Calu3 (cell line): ENCODE results near the gene PLA2G7. TPM values are rescaled to one million over a fixed set of nuclear protein-coding genes. Genes with fewer than 3 reads are reported as not detected.
A peak's percentile ranks its signal among the peaks of the same experiment; 100 is the strongest.

Experiments used
- BruUV-seq: library from RNA; stranded (reverse); fragments of 400-500 nt; replicated peaks from 2 replicates; lab custom pipeline; 2021; lab: Mats Ljungman, UMichigan
- CTCF ChIA-PET: fragments of 300-600 bp; sonication (Branson Sonifier 250); formaldehyde crosslinking; loops from one replicate; lab custom pipeline; 2022; ENCODE audit warnings: antibody characterized with exemption; lab: Charles Lee
- DNase-seq: peaks from one replicate; pipeline ENCODE4 v3.0.0; 2022
- H3K27ac Mint-ChIP-seq: one replicate; pipeline ENCODE4 v1.8.0; 2022; ENCODE audit warnings: mixed read lengths; ENCODE audit not compliant: unreplicated experiment
- H3K27me3 Mint-ChIP-seq: one replicate; pipeline ENCODE4 v1.8.0; 2022; ENCODE audit warnings: mixed read lengths; ENCODE audit not compliant: unreplicated experiment
- H3K36me3 Mint-ChIP-seq: one replicate; pipeline ENCODE4 v1.8.0; 2022; ENCODE audit warnings: mild to moderate bottlenecking, moderate library complexity, mixed read lengths; ENCODE audit not compliant: insufficient read depth, unreplicated experiment
- H3K4me1 Mint-ChIP-seq: one replicate; pipeline ENCODE4 v1.8.0; 2022; ENCODE audit warnings: mild to moderate bottlenecking, low read depth, mixed read lengths; ENCODE audit not compliant: unreplicated experiment
- H3K4me3 Mint-ChIP-seq: one replicate; pipeline ENCODE4 v1.8.0; 2022; ENCODE audit warnings: mild to moderate bottlenecking, low read depth, moderate library complexity, mixed read lengths; ENCODE audit not compliant: unreplicated experiment
- H3K9me3 Mint-ChIP-seq: one replicate; pipeline ENCODE4 v1.8.0; 2022; ENCODE audit warnings: low read depth, mixed read lengths; ENCODE audit not compliant: unreplicated experiment
- intact Hi-C: fragments of 100-400 bp; cut with micrococcal nuclease; formaldehyde crosslinking; loops from one replicate; pipeline ENCODE4 v1.10.0; 2022; ENCODE audit not compliant: unreplicated experiment
- total RNA-seq: library from RNA; stranded (reverse); gene quantifications from 2 replicates; pipeline ENCODE4 v1.2.3, GENCODE V29; 2022
- TF ChIP-seq, protein P1 (sequence below): fragments of 200-600 bp; IDR thresholded peaks from one replicate; pipeline ENCODE4 v1.8.0; 2022; ENCODE audit warnings: antibody characterized with exemption; ENCODE audit not compliant: unreplicated experiment

PLA2G7 gene
- total RNA-seq, 1 experiment from 2014 or later = 1.9 TPM

DNA sequence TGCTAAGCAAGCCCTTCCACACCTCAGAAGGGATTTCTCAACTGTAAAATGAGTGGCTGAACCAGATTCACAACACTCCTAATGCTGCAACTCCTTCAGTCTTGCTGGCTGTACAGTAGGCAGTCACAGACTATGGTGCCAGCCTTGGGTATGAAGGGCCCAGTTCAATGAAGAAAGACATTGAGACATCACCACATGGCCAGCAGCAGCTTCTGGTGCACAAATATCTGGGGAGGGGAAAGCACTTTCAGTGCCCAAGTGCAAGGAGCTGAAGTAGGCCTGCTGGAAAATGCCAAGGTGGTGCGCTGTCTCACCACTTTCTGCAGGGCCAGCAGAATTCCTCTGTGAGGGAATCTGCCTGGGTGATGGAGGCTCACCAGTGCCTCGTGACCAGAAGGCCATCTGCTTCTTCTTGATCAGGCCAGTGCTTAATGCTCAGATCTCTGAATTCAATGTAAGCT lies 1.8 kb downstream of the PLA2G7 start:
- Mint-ChIP-seq H3K27me3 (no peaks in the 10 kb centered on the region), H3K4me1 (peaks cover 37% of the 10 kb centered on the region), H3K9me3 (no peaks in the 10 kb centered on the region), H3K4me3 (no peak overlapping the region), H3K36me3 (peaks cover 18% of the 10 kb centered on the region), H3K27ac (peak overlapping the region; percentile 22)
- no peak for DNase-seq
- TF ChIP-seq, protein P1, sequence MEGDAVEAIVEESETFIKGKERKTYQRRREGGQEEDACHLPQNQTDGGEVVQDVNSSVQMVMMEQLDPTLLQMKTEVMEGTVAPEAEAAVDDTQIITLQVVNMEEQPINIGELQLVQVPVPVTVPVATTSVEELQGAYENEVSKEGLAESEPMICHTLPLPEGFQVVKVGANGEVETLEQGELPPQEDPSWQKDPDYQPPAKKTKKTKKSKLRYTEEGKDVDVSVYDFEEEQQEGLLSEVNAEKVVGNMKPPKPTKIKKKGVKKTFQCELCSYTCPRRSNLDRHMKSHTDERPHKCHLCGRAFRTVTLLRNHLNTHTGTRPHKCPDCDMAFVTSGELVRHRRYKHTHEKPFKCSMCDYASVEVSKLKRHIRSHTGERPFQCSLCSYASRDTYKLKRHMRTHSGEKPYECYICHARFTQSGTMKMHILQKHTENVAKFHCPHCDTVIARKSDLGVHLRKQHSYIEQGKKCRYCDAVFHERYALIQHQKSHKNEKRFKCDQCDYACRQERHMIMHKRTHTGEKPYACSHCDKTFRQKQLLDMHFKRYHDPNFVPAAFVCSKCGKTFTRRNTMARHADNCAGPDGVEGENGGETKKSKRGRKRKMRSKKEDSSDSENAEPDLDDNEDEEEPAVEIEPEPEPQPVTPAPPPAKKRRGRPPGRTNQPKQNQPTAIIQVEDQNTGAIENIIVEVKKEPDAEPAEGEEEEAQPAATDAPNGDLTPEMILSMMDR = no peak
- intact Hi-C loops = no loop called here
- CTCF ChIA-PET = interaction anchor here (0.6 to 1.0 kb wide), 4 partner anchors 14 to 257 kb away, joined by 3 to 5 read pairs (median 4); no protein-coding TSS in a partner anchor
- BruUV-seq = no TSS peak

DNA sequence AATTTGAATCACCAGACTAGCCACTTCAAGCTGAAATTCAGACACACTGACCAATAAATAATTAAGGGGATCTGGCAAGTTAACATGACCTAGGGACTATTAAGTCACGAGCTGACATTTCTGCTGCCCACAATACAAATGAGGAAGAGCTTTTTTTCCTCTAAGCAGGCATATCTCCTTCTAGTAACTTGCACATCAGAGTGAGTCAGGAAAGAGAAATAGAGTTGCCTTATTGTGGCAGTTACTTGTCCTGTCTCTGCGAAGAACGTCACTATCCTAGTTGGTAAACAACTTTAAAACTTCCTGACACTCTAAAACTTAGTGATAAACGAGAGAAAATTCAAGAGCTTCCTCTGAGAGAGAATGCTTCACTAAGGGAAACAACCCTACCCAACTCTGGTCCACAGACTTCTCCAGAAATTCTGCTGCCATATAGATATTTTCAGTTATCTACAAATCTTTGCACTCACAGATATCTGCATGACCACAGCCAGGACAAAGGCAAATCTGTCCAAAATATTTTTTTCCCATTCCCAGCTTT lies 4.2 kb downstream of the PLA2G7 start:
- intact Hi-C loops = no loop called here
- no peaks in the 10 kb centered on the region for H3K9me3 Mint-ChIP-seq
- H3K4me3 Mint-ChIP-seq = no peak overlapping the region
- CTCF ChIA-PET = no interaction called here
- no peak for DNase-seq
- H3K27ac Mint-ChIP-seq = no peak overlapping the region
- TF ChIP-seq, protein P1 = no peak
- BruUV-seq = no TSS peak
- H3K27me3 Mint-ChIP-seq = no peaks in the 10 kb centered on the region
- H3K36me3 Mint-ChIP-seq = peaks cover 18% of the 10 kb centered on the region
- peaks cover 17% of the 10 kb centered on the region for H3K4me1 Mint-ChIP-seq

DNA sequence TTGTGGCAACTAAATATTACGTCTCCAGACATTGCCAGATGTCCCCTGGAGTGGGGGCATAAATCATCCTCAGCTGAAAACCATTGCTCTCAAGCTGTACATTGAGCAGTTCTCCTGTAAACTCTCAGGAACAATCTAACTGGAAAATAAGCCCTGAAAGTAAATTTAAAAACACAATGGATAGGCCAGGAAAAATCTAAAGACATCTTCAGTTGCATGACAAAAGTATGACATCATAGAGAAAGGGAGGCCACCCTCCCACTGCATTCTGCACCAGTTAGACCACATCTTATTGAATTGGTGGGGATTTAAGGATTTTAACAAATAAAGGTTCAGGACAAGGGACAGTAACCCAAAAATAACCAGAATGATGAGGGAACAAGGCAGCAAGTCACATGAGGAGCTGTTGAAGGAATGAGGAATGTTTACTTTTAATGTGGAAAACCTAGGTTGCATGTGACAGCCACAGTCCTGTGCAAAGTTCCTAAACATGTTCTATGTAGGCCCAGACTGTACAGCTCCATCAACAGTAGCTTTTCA lies 5.3 kb downstream of the PLA2G7 start:
- no peak overlapping the region for H3K4me3 Mint-ChIP-seq
- H3K36me3 Mint-ChIP-seq = peaks cover 9% of the 10 kb centered on the region
- H3K27ac Mint-ChIP-seq = no peak overlapping the region
- TF ChIP-seq, protein P1 = no peak
- peaks cover 17% of the 10 kb centered on the region for H3K4me1 Mint-ChIP-seq
- DNase-seq = no peak
- H3K9me3 Mint-ChIP-seq = no peaks in the 10 kb centered on the region
- CTCF ChIA-PET = no interaction called here
- no peaks in the 10 kb centered on the region for H3K27me3 Mint-ChIP-seq
- intact Hi-C loops = no loop called here
- BruUV-seq = no TSS peak

DNA sequence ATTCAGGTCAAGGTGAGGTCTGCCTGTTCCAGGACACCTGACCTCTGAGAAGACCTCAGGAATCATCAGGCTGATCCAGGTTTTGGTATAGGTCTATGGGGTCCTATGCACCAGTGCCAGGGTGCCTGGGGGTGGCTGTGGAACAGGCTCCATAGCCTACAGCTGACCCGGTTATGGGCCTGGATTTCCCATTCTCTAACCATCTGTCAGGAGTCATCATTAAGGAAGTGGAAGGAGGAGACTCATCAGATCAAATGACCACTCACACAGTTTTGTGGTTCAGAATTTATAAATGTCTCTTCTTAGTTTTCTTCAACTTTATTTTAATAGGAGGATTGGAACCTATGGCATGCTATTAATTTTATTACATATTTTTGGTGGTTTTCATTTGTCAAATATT lies 14.8 kb downstream of the PLA2G7 start:
- Mint-ChIP-seq H3K9me3 (no peaks in the 10 kb centered on the region), H3K27me3 (no peaks in the 10 kb centered on the region), H3K4me1 (peaks cover 38% of the 10 kb centered on the region), H3K27ac (no peak overlapping the region), H3K36me3 (no peaks in the 10 kb centered on the region), H3K4me3 (no peak overlapping the region)
- intact Hi-C loops = no loop called here
- CTCF ChIA-PET = no interaction called here
- no peak for DNase-seq
- TF ChIP-seq, protein P1 = no peak
- BruUV-seq = no TSS peak
